Measurements from ENCODE around the gene ARHGAP24. TPM values are rescaled to one million over a fixed set of nuclear protein-coding genes. Genes with fewer than 3 reads are reported as not detected.
"Not testable (repeated sequence)": the region's sequence is repeated elsewhere in the genome, so short reads cannot be mapped to it uniquely, and the experiment has no call there.

ARHGAP24 gene
- total RNA-seq, 1 donor from 2014 or later, result 9.9 TPM

GRCh38 chr4:86014599-86014998, 539.6 kb downstream of the ARHGAP24 start:
- TF ChIP-seq CTCF (conservative IDR thresholded peaks at IDR 0.05; ENCODE audit: low read depth, low read length), result no peak
- H3K4me3 ChIP-seq (ENCODE audit: low read depth, low read length), result no peak overlapping the region
- DNase-seq (ENCODE audit: low read depth), result no peak

- no peak for TF ChIP-seq CTCF (conservative IDR thresholded peaks at IDR 0.05; ENCODE audit: low read depth, low read length)
- H3K4me3 ChIP-seq (ENCODE audit: low read depth, low read length), result no peak overlapping the region
- DNase-seq (ENCODE audit: low read depth), result no peak
Observed at GRCh38 chr4:86015412-86016350, 540.7 kb downstream of the ARHGAP24 start.

GRCh38 chr4:86019362-86019761, 544.4 kb downstream of the ARHGAP24 start:
- no peak overlapping the region for H3K4me3 ChIP-seq (ENCODE audit: low read depth, low read length)
- TF ChIP-seq CTCF (conservative IDR thresholded peaks at IDR 0.05; ENCODE audit: low read depth, low read length), result no peak
- DNase-seq (ENCODE audit: low read depth), result no peak

GRCh38 chr4:86019906-86020305, 545.0 kb downstream of the ARHGAP24 start:
- no peak for TF ChIP-seq CTCF (conservative IDR thresholded peaks at IDR 0.05; ENCODE audit: low read depth, low read length)
- H3K4me3 ChIP-seq (ENCODE audit: low read depth, low read length), result no peak overlapping the region
- no peak for DNase-seq (ENCODE audit: low read depth)

- not testable (repeated sequence) for DNase-seq (ENCODE audit: low read depth); H3K4me3 ChIP-seq (ENCODE audit: low read depth, low read length)
Observed at GRCh38 chr4:86021671-86022070, 546.7 kb downstream of the ARHGAP24 start.

- no peak for TF ChIP-seq CTCF (conservative IDR thresholded peaks at IDR 0.05; ENCODE audit: low read depth, low read length)
- H3K4me3 ChIP-seq (ENCODE audit: low read depth, low read length), result no peak overlapping the region
- DNase-seq (ENCODE audit: low read depth), result no peak
Observed at GRCh38 chr4:86026720-86027119, 551.8 kb downstream of the ARHGAP24 start.

GRCh38 chr4:86031927-86032326, 557.0 kb downstream of the ARHGAP24 start:
- DNase-seq (ENCODE audit: low read depth), result no peak
- no peak overlapping the region for H3K4me3 ChIP-seq (ENCODE audit: low read depth, low read length)

More at GRCh38 chr4:86031927-86032326, 557.0 kb downstream of the ARHGAP24 start:
- TF ChIP-seq CTCF (conservative IDR thresholded peaks at IDR 0.05; ENCODE audit: low read depth, low read length), result no peak

Measured in epithelial cell of proximal tubule (primary cell).